ENCODE measurements around the gene ACACA.

DNA sequence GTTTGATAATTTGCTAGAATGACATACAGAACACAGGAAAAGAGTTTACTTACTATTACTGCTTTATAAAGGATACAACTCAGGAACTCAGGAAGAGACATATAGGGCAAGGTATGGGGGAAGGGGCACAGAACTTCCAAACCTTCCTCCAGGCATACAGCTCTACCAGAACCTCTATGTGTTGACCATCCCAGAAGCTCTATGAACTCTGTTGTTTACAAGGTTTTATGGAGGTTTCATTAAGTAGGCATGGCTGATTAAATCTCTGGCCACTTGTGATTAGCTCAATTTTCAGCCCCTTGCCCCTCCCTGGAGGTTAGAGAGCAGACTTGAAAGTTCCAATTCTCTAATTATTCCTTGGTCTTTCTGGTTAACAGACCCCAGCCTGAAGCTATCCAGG is 91.0 kb downstream of the ACACA start:
- TF ChIP-seq ZNF274 (IDR thresholded peaks at IDR 0.05; ENCODE audit: borderline replicate concordance, low read depth, low read length) (no peak), SPI1 (IDR thresholded peaks at IDR 0.05; ENCODE audit: borderline replicate concordance, low read depth, low read length) (no peak)
- TF ChIP-seq, protein P1, sequence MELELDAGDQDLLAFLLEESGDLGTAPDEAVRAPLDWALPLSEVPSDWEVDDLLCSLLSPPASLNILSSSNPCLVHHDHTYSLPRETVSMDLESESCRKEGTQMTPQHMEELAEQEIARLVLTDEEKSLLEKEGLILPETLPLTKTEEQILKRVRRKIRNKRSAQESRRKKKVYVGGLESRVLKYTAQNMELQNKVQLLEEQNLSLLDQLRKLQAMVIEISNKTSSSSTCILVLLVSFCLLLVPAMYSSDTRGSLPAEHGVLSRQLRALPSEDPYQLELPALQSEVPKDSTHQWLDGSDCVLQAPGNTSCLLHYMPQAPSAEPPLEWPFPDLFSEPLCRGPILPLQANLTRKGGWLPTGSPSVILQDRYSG (tag; conservative IDR thresholded peaks at IDR 0.05; ENCODE audit: low read depth) = no peak

All from K562 (cell line).